ENCODE results near the gene TTYH3.

GRCh38 chr7:2595258-2595860 is 36.4 kb upstream of the TTYH3 start:
- TF ChIP-seq BHLHE40 (IDR thresholded peaks at IDR 0.05; ENCODE audit: borderline replicate concordance) (no peak), TARDBP (IDR thresholded peaks at IDR 0.05) (no peak), ZNF384 (IDR thresholded peaks at IDR 0.05) (no peak), FOXM1 (IDR thresholded peaks at IDR 0.05; ENCODE audit: borderline replicate concordance) (no peak), FOXA1 (IDR thresholded peaks at IDR 0.05) (no peak), ARNT (IDR thresholded peaks at IDR 0.05) (no peak), HDGF (IDR thresholded peaks at IDR 0.05; ENCODE audit: borderline replicate concordance) (no peak), SP1 (IDR thresholded peaks at IDR 0.05) (no peak), SUZ12 (IDR thresholded peaks at IDR 0.05) (no peak), CTBP1 (IDR thresholded peaks at IDR 0.05; ENCODE audit: borderline replicate concordance) (no peak), FOXK2 (IDR thresholded peaks at IDR 0.05) (no peak), NFRKB (IDR thresholded peaks at IDR 0.05) (no peak)

Measured in HEK293T (cell line).